NCI-H1930 (cell line): ENCODE measurements around the gene PRSS57.
"Not testable (repeated sequence)": the region's sequence is repeated elsewhere in the genome, so short reads cannot be mapped to it uniquely, and the experiment has no call there.

ENCODE experiments used
- DNase-seq, 2 experiments: peaks; one replicate each; lab custom pipeline; 2025; lab: John Stamatoyannopoulos, UW

The PRSS57 gene

GRCh38 chr19:695352-695949 lies at the start of gene PRSS57:
Gene PRSS57 (minus strand): TSS chr19:695452. CDS start chr19:695430, 22 bp downstream.
- DNase-seq, result no peak

GRCh38 chr19:743168-743687 lies 48.0 kb upstream of the PRSS57 start:
- no peak for DNase-seq

GRCh38 chr19:742540-743075 lies 47.4 kb upstream of the PRSS57 start:
- no peak for DNase-seq

GRCh38 chr19:741506-742131 lies 46.4 kb upstream of the PRSS57 start:
- no peak for DNase-seq

- DNase-seq, result not testable (repeated sequence)
These were observed 45.7 kb upstream of the PRSS57 start for GRCh38 chr19:740816-741505.

- DNase-seq, result no peak
These were observed 44.9 kb upstream of the PRSS57 start for GRCh38 chr19:739998-740715.

- no peak for DNase-seq
These were observed 43.4 kb upstream of the PRSS57 start for GRCh38 chr19:738509-739128.

- DNase-seq, result no peak
These were observed 42.4 kb upstream of the PRSS57 start for GRCh38 chr19:737591-738093.

GRCh38 chr19:736125-736524 lies 40.9 kb upstream of the PRSS57 start:
- DNase-seq, result no peak

- no peak for DNase-seq
These were observed 39.5 kb upstream of the PRSS57 start for GRCh38 chr19:734716-735115.

- no peak for DNase-seq
These were observed 37.2 kb upstream of the PRSS57 start for GRCh38 chr19:732148-733069.

GRCh38 chr19:731000-731399 lies 35.7 kb upstream of the PRSS57 start:
- no peak for DNase-seq

GRCh38 chr19:729965-730668 lies 34.9 kb upstream of the PRSS57 start:
- no peak for DNase-seq

GRCh38 chr19:729564-729963 lies 34.3 kb upstream of the PRSS57 start:
- not testable (repeated sequence) for DNase-seq

GRCh38 chr19:728011-728410 lies 32.8 kb upstream of the PRSS57 start:
- no peak for DNase-seq

- DNase-seq, result no peak
These were observed 32.0 kb upstream of the PRSS57 start for GRCh38 chr19:726993-727956.

GRCh38 chr19:725461-726089 lies 30.3 kb upstream of the PRSS57 start:
- no peak for DNase-seq

GRCh38 chr19:723714-724113 lies 28.5 kb upstream of the PRSS57 start:
- no peak for DNase-seq
